ENCODE results near the gene TCF4. TPM values are rescaled to one million over a fixed set of nuclear protein-coding genes. Genes with fewer than 3 reads are reported as not detected.

The TCF4 gene
- total RNA-seq, 2 donors from 2014 or later: 57.7 to 66.3 TPM

DNA sequence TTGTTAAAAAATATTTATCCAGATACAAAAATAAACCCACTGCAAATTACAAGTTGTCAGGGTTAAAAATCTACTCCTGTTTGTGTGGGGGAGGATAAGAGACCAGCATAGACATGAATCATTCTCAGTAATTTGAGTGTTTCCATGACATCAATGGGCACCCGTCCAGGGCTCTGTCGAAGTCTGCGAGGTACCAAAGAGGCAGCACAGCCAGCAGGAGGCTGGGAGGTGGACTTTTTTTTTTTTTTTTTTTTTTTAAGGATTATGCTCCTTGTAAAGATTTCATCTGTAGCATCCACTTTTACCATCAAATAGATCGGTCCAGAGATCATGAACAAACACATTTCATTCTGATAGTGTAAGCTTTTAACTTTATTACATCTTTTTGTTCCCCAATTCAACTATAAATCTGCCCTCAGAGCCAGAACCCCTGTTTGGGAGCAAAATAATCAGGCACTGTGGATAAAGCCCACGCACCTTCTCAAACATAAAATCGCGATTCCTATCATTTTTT is 182.0 kb downstream of the TCF4 start:
- Histone ChIP-seq H3K27ac (peak overlapping the region; percentile 70 to 84), H3K4me3 (no peak overlapping the region), H3K4me1 (peaks cover 0 to 22% of the 10 kb centered on the region in 2 donors)

DNA sequence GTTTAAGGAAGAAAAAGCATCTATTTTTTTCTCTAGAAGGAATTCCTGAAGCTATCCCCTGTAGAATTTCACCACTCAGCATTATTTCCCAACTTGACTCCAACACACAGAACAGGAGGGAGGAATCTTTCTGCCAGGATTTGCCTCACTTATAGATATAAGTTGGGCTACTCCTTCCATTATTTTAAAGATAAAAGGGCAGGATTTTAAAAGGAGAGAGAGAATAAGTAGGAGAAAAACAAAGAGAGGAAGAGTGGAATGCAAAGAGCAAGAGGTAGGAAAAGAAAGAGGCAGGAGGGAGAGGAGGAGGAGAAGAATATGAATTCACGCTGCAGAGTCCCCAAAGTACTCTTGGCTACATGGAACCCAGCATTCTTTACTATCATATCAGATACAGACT is 182.5 kb downstream of the TCF4 start:
- Histone ChIP-seq H3K4me3 (no peak overlapping the region), H3K27me3 (no peaks in the 10 kb centered on the region), H3K9me3 (no peaks in the 10 kb centered on the region), H3K27ac (peak overlapping the region; percentile 70 to 84), H3K4me1 (peaks cover 0 to 22% of the 10 kb centered on the region in 2 donors), H3K36me3 (no peaks in the 10 kb centered on the region)
- TF ChIP-seq, protein P1, sequence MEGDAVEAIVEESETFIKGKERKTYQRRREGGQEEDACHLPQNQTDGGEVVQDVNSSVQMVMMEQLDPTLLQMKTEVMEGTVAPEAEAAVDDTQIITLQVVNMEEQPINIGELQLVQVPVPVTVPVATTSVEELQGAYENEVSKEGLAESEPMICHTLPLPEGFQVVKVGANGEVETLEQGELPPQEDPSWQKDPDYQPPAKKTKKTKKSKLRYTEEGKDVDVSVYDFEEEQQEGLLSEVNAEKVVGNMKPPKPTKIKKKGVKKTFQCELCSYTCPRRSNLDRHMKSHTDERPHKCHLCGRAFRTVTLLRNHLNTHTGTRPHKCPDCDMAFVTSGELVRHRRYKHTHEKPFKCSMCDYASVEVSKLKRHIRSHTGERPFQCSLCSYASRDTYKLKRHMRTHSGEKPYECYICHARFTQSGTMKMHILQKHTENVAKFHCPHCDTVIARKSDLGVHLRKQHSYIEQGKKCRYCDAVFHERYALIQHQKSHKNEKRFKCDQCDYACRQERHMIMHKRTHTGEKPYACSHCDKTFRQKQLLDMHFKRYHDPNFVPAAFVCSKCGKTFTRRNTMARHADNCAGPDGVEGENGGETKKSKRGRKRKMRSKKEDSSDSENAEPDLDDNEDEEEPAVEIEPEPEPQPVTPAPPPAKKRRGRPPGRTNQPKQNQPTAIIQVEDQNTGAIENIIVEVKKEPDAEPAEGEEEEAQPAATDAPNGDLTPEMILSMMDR (IDR thresholded peaks at IDR 0.05): no peak
- DNase-seq (ENCODE audit: low spot score): no peak

More for the DNA sequence above, 182.0 kb downstream of the TCF4 start:
- DNase-seq (ENCODE audit: low spot score): peak; percentile 98
- TF ChIP-seq, protein P1 (IDR thresholded peaks at IDR 0.05): no peak
- H3K27me3 ChIP-seq: no peaks in the 10 kb centered on the region
- no peaks in the 10 kb centered on the region for H3K36me3 ChIP-seq
- H3K9me3 ChIP-seq: no peaks in the 10 kb centered on the region

DNA sequence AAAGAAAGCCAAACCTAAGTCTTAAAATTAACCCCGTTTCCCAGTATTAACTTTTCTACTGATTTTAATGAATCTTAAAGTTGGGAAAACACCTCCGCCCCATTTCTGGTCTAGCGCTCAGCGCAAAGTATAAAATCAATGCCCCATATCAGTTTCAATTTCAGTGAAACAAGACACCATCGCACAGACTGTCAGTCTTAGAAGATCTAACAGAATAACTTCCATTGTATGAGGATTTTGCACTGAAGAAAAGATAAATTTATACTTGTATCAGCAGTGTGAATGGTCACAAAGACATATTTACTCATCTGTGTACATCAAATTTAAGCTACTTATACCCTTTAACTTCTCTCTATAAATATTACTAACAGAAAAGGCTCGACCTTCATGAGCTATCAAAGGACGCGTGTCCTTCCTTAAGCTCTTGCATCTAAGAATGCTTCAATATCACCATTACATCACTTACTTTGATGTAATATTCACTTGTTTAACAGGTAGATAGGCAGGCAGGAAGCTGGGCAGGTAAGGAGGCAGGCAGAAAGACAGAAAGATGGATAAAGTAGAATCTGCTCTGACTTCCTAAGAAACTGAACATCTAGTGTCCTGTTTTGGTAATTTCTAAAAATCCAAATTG is 183.0 kb downstream of the TCF4 start:
- peaks cover 0 to 22% of the 10 kb centered on the region in 2 donors for H3K4me1 ChIP-seq
- H3K27ac ChIP-seq: peak overlapping the region; percentile 70 to 84
- H3K27me3 ChIP-seq: no peaks in the 10 kb centered on the region
- H3K36me3 ChIP-seq: no peaks in the 10 kb centered on the region
- DNase-seq (ENCODE audit: low spot score): no peak
- no peaks in the 10 kb centered on the region for H3K9me3 ChIP-seq
- TF ChIP-seq, protein P1 (IDR thresholded peaks at IDR 0.05): no peak
- no peak overlapping the region for H3K4me3 ChIP-seq

DNA sequence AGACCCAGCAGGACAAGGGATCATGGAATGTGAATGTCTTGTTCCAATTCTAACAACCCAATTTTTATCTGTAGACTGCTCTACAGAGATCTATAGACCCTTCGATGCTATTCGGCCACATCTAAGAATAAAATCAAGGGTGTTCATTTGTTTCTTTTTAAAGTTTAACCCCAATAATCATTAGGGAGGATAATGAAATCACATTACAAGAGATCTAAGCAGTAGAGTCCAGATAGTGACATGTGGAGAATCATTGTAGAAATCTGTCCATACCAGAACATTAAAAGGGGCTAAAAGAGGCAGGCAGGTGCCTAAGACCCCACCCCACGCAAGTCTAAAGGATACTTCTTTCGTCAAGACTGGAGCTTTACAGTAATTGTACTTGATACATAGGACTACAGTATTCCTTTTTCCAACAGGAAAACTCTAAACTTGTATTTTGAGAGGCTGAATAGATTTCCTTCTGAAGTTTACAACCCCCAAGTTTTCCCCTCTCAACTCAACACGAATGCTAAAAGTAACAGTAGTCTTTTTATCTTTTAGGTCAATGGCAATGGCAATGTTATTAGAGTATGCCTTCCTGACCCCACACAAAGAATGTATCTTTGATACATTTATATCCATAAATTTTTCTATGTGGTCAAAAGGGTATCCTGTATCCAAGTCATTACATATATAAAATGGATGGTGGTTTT is 183.7 kb downstream of the TCF4 start:
- DNase-seq (ENCODE audit: low spot score): no peak
- no peak overlapping the region for H3K4me3 ChIP-seq
- no peaks in the 10 kb centered on the region for H3K27me3 ChIP-seq
- TF ChIP-seq, protein P1 (IDR thresholded peaks at IDR 0.05): no peak
- H3K4me1 ChIP-seq: peaks cover 0 to 24% of the 10 kb centered on the region in 2 donors
- no peaks in the 10 kb centered on the region for H3K9me3 ChIP-seq
- peak overlapping the region; percentile 70 to 84 for H3K27ac ChIP-seq
- no peaks in the 10 kb centered on the region for H3K36me3 ChIP-seq

DNA sequence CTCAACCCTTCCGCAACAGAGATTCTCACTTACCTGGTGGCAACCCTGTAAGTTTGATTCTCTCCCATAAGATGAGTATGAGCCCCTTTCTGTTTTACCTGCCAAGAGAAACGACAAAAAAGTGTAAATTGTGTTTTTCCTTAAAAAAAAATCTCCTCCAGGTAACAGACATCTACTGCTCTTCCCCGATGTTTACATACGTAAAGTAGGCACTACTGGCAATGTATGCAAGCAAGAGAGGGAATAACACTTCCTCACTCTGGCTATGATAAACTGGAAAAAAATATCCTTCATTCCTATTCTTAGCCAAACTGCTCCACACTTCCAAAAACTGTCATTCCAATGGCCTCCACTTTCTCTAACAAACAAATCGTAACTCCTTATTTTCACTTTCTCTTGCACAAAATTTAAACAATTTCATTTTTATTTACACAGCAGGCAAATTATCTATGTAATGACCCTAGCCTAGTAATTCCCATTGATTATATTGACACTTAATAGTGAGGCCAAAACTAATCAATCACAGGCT is 184.5 kb downstream of the TCF4 start:
- TF ChIP-seq, protein P1 (IDR thresholded peaks at IDR 0.05): no peak
- peak overlapping the region; percentile 70 to 84 for H3K27ac ChIP-seq
- peaks cover 0 to 32% of the 10 kb centered on the region in 2 donors for H3K4me1 ChIP-seq
- no peaks in the 10 kb centered on the region for H3K27me3 ChIP-seq
- H3K36me3 ChIP-seq: no peaks in the 10 kb centered on the region
- peak overlapping the region in 1 of 2 donors; percentile 38 for H3K4me3 ChIP-seq
- no peak for DNase-seq (ENCODE audit: low spot score)
- no peaks in the 10 kb centered on the region for H3K9me3 ChIP-seq

Data from right atrium auricular region (tissue), 2 donors.